Common myeloid progenitor, CD34-positive (primary cell): ENCODE results near the gene MB.
A peak's percentile ranks its signal among the peaks of the same experiment; 100 is the strongest.

Source experiments
- CTCF ChIA-PET: fragments of 350-600 bp; sonication (Branson Sonifier 250); formaldehyde crosslinking; loops from one replicate; lab custom pipeline; 2021; ENCODE audit warnings: antibody characterized with exemption; lab: Charles Lee
- POLR2A ChIA-PET: fragments of 350-600 bp; sonication (Branson Sonifier 250); formaldehyde crosslinking; loops from one replicate; lab custom pipeline; 2021; ENCODE audit warnings: antibody characterized with exemption; lab: Charles Lee
- DNase-seq, 3 donors: peaks; one replicate each; pipeline versions ENCODE4 v3.0.0 to v3.0.0-alpha.2; 2013
- H3K27ac ChIP-seq, 2 experiments: 1 replicate in 1 of 2; 2 replicates in 1 of 2; pipeline ENCODE4 v1.7.0; 2013; ENCODE audit warnings: inconsistent platforms in 2 of 2, low read length in 2 of 2, mild to moderate bottlenecking in 2 of 2, low read depth in 1 of 2, moderate library complexity in 1 of 2; ENCODE audit not compliant: severe bottlenecking in 2 of 2, insufficient read depth in 1 of 2, poor library complexity in 1 of 2
- H3K27me3 ChIP-seq, 5 experiments: replicated peaks in 2 of 5; 1 replicate in 3 of 5; 2 replicates in 2 of 5; pipeline versions ENCODE4 v1.6.1 to v1.7.0; 2013; ENCODE audit warnings: low read length in 4 of 5, mild to moderate bottlenecking in 2 of 5, moderate library complexity in 2 of 5, inconsistent platforms in 1 of 5; ENCODE audit not compliant: insufficient read depth in 5 of 5, control insufficient read depth in 4 of 5
- H3K36me3 ChIP-seq, 4 experiments: 1 replicate in 2 of 4; 2 replicates in 2 of 4; pipeline versions ENCODE4 v1.6.1 to v1.7.0; 2013; ENCODE audit warnings: low read length in 3 of 4, control low read depth in 1 of 4, mild to moderate bottlenecking in 1 of 4; ENCODE audit not compliant: control insufficient read depth in 4 of 4, insufficient read depth in 4 of 4
- H3K4me1 ChIP-seq, 4 experiments: 1 replicate in 3 of 4; 2 replicates in 1 of 4; pipeline versions ENCODE4 v1.6.1 to v1.7.1; 2013; ENCODE audit warnings: low read length in 3 of 4, mild to moderate bottlenecking in 3 of 4, control low read depth in 1 of 4, inconsistent platforms in 1 of 4, moderate library complexity in 1 of 4; ENCODE audit not compliant: control insufficient read depth in 4 of 4, insufficient read depth in 4 of 4; ENCODE audit errors: control extremely low read depth in 1 of 4
- H3K4me3 ChIP-seq, 7 experiments: 1 replicate in 4 of 7; 2 replicates in 3 of 7; pipeline versions ENCODE4 v1.5.1 to v1.7.0; 2013; ENCODE audit warnings: mild to moderate bottlenecking in 7 of 7, low read length in 6 of 7, moderate library complexity in 6 of 7, inconsistent platforms in 2 of 7, low read depth in 2 of 7, control low read depth in 1 of 7; ENCODE audit not compliant: insufficient read depth in 4 of 7, control insufficient read depth in 1 of 7; ENCODE audit errors: extremely low read depth in 1 of 7
- H3K9me3 ChIP-seq, 5 experiments: 1 replicate in 4 of 5; 2 replicates in 1 of 5; pipeline versions ENCODE4 v1.6.1 to v1.7.1; 2013; ENCODE audit warnings: low read length in 4 of 5, mild to moderate bottlenecking in 2 of 5, inconsistent platforms in 1 of 5, low read depth in 1 of 5, moderate library complexity in 1 of 5; ENCODE audit not compliant: control insufficient read depth in 4 of 5, insufficient read depth in 2 of 5; ENCODE audit errors: control extremely low read depth in 1 of 5
- WGBS: methylation state at CpG from one replicate; pipeline ENCODE4 v1.1.5; 2013; ENCODE audit not compliant: insufficient coverage; 5-methylcytosine and 5-hydroxymethylcytosine counted together

MB gene

DNA sequence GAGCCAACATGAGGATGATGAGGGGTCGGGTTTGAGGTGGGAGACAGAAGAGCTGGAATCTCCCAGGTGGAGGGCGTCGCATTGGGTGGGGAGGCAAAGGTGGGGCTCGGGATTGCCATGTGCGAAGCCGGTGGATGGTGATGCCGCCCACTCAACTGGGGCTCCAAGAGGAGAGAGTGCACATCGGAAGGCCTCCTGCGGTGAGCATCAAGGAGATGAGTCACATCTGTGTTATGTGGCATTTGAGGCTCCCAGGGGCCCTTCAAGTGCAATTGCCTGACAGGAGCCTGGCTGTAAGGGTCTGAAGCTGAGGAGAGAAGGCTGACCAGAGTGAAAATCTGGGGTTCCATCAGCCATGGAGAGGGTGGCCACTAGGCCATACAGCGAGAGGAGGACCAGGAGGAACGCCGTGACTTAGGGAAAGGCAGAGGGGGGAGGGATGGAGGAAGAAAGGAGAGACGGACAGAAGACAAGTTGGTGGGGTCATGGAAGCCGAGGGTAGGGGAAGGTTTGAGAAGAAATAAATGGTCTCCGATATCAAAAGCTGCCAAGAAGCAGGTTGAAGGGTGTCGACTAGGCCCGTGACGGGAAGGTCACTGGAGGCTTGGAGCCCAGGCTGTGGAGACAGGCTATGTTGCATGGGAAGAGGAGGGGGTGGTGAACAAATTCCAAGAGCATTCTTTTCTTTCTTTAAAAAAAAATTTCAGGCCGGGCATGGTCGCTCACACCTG is 55.2 kb downstream of the MB start:
- ChIA-PET CTCF (interaction anchor here (1.2 kb wide), 1 partner anchor 21 kb away, joined by 3 read pairs; no protein-coding TSS in a partner anchor), POLR2A (no interaction called here)
- H3K9me3 ChIP-seq: no peaks in the 10 kb centered on the region
- 97% methylated on average over 18 of the region's 20 CpGs for WGBS
- H3K4me3 ChIP-seq: no peak overlapping the region
- peaks cover 0 to 2% (median 0%) of the 10 kb centered on the region in 5 experiments for H3K27me3 ChIP-seq
- peaks cover 0 to 9% (median 5%) of the 10 kb centered on the region in 4 experiments for H3K4me1 ChIP-seq
- H3K36me3 ChIP-seq: no peaks in the 10 kb centered on the region
- H3K27ac ChIP-seq: no peak overlapping the region
- no peak for DNase-seq

DNA sequence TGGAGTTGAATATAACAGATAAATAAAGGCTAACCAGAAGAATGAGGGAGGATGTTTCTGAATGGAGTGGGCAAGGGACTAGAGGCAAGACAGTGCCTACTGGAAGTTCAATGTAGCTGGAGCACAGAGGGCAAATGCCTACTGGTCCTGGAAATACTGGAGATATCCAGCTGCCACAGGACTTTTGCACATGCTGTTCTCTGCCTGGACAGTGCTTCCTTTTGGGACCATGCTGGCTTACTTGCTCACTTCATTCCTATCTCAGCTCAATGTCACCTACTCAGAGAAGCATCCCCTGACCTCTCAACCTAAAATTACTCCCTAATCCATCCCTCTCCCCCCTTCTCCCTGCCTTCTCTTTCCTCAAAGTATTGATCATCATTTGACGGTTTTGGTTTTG is 56.3 kb downstream of the MB start:
- Histone ChIP-seq H3K9me3 (no peaks in the 10 kb centered on the region), H3K4me3 (no peak overlapping the region), H3K36me3 (no peaks in the 10 kb centered on the region), H3K4me1 (peaks cover 0 to 9% (median 5%) of the 10 kb centered on the region in 4 experiments), H3K27me3 (peaks cover 0 to 2% (median 0%) of the 10 kb centered on the region in 5 experiments), H3K27ac (no peak overlapping the region)
- no peak for DNase-seq
- CTCF ChIA-PET: interaction anchor here (0.9 kb wide), 1 partner anchor 13 kb away, joined by 4 read pairs; no protein-coding TSS in a partner anchor
- 100% methylated on average over 1 of the region's 1 CpG for WGBS
- POLR2A ChIA-PET: no interaction called here

- ChIA-PET CTCF (no interaction called here), POLR2A (no interaction called here)
- Histone ChIP-seq H3K27me3 (peaks cover 0 to 2% (median 0%) of the 10 kb centered on the region in 5 experiments), H3K36me3 (no peaks in the 10 kb centered on the region), H3K4me3 (no peak overlapping the region), H3K9me3 (no peaks in the 10 kb centered on the region), H3K27ac (no peak overlapping the region), H3K4me1 (peaks cover 0 to 9% (median 5%) of the 10 kb centered on the region in 4 experiments)
- 89% methylated on average over 3 of the region's 5 CpGs for WGBS
- no peak for DNase-seq
Measured at GRCh38 chr22:35560366-35560765, 56.8 kb downstream of the MB start.

DNA sequence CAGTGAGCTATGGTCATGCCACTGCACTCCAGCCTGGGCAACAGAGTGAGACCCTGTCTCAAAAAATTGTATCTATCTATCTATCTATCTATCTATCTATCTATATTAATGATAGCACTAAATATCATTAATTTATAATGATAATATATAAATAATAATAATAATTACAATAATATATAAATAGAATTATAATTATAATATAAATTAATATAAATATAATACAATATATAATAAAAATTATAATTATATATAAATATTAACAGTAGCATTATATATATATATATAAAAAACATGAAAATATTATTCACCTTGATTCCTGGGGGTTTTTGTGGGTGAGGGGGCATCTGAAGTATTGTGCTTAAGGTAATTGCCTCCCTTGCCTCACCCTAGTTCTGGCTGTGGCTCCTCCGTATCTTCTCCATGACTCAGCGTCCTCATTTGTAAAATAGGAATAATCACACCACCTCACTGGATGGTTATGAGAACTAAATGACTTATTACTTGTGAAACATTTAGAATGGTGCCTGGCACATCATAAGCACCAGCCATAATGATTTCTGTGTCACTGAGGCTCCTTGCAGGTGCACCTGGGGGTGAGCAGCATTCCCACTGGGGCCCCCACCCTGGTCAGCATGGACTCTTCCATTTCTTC is 57.6 kb downstream of the MB start:
- H3K4me3 ChIP-seq: no peak overlapping the region
- WGBS: no CpG with 5 or more reads among the region's 2 CpGs
- H3K36me3 ChIP-seq: no peaks in the 10 kb centered on the region
- H3K4me1 ChIP-seq: peaks cover 0 to 9% (median 5%) of the 10 kb centered on the region in 4 experiments
- no peak for DNase-seq
- peaks cover 0 to 4% (median 0%) of the 10 kb centered on the region in 5 experiments for H3K27me3 ChIP-seq
- H3K9me3 ChIP-seq: no peaks in the 10 kb centered on the region
- H3K27ac ChIP-seq: no peak overlapping the region
- CTCF ChIA-PET: no interaction called here
- POLR2A ChIA-PET: no interaction called here

GRCh38 chr22:35558719-35559118 is 58.4 kb downstream of the MB start:
- Histone ChIP-seq H3K27ac (no peak overlapping the region), H3K4me3 (no peak overlapping the region), H3K36me3 (no peaks in the 10 kb centered on the region), H3K9me3 (no peaks in the 10 kb centered on the region), H3K27me3 (peaks cover 0 to 4% (median 0%) of the 10 kb centered on the region in 5 experiments), H3K4me1 (peaks cover 0 to 9% (median 5%) of the 10 kb centered on the region in 4 experiments)
- no peak for DNase-seq
- ChIA-PET POLR2A (no interaction called here), CTCF (no interaction called here)
- WGBS: 94% methylated on average over 3 of the region's 3 CpGs

DNA sequence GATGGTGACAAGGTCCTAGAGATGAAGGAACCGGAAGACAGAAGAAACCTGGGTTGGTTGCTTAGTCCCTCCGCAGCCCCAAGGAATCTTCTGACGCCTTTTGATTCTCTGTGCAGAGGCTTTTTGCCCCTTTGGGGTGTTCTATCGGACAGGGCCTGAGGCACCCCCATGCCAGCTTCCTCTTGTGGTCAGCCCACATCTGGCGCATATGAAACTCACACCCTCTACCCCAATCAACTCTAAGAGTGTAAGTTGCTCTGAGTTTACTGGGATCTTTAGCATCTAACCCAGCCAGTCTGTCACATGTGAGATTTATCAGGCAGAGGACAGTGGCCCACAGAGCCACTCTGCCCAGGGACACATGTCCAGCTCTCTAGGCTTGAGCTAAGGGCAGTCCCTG is 59.1 kb downstream of the MB start:
- ChIA-PET CTCF (interaction anchor here (1.4 kb wide), 1 partner anchor 14 kb away, joined by 3 read pairs; no protein-coding TSS in a partner anchor), POLR2A (no interaction called here)
- H3K4me1 ChIP-seq: peaks cover 0 to 9% (median 5%) of the 10 kb centered on the region in 4 experiments
- WGBS: 80% methylated on average over 3 of the region's 5 CpGs
- DNase-seq: peak in 2 of 3 donors; percentile 49 to 50
- H3K9me3 ChIP-seq: no peaks in the 10 kb centered on the region
- H3K4me3 ChIP-seq: no peak overlapping the region
- H3K27me3 ChIP-seq: peaks cover 0 to 6% (median 0%) of the 10 kb centered on the region in 5 experiments
- no peaks in the 10 kb centered on the region for H3K36me3 ChIP-seq
- no peak overlapping the region for H3K27ac ChIP-seq
